Amniotic epithelial cell (primary cell): ENCODE data around the gene TTC24.

ENCODE experiments used
- DNase-seq: peaks from one replicate; pipeline ENCODE4 v3.0.0-alpha.2; 2010; ENCODE audit warnings: low read depth

TTC24 gene

GRCh38 chr1:156554971-156555370 is 24.6 kb upstream of the TTC24 start:
- no peak for DNase-seq

GRCh38 chr1:156555715-156556114 is 23.8 kb upstream of the TTC24 start:
- no peak for DNase-seq

GRCh38 chr1:156556354-156556753 is 23.2 kb upstream of the TTC24 start:
- no peak for DNase-seq

GRCh38 chr1:156559086-156559796 is 20.3 kb upstream of the TTC24 start:
- no peak for DNase-seq

- DNase-seq, result no peak
Measured at GRCh38 chr1:156559797-156560385, 19.6 kb upstream of the TTC24 start.

GRCh38 chr1:156560585-156561163 is 18.8 kb upstream of the TTC24 start:
- no peak for DNase-seq

- DNase-seq, result no peak
Measured at GRCh38 chr1:156565519-156565918, 14.0 kb upstream of the TTC24 start.

- no peak for DNase-seq
Measured at GRCh38 chr1:156566436-156566835, 13.1 kb upstream of the TTC24 start.

- DNase-seq, result peak; percentile 85
Measured at GRCh38 chr1:156571261-156571852, 8.2 kb upstream of the TTC24 start.

GRCh38 chr1:156571919-156572662 is 7.4 kb upstream of the TTC24 start, which contains the start of gene IQGAP3:
IQGAP3 (minus strand) TSS chr1:156572565; CDS start chr1:156572529, 36 bp downstream.
- peak; percentile 71 for DNase-seq

- DNase-seq, result no peak
Measured at GRCh38 chr1:156572663-156573018, 6.9 kb upstream of the TTC24 start.

GRCh38 chr1:156574039-156574633 is 5.4 kb upstream of the TTC24 start:
- no peak for DNase-seq

GRCh38 chr1:156577550-156577949 is 2.0 kb upstream of the TTC24 start:
- DNase-seq, result no peak

- DNase-seq, result no peak
Measured at GRCh38 chr1:156578055-156578454, 1.5 kb upstream of the TTC24 start.

- DNase-seq, result no peak
Measured at GRCh38 chr1:156581661-156582387, 2.3 kb downstream of the TTC24 start.

GRCh38 chr1:156582388-156583017 is 3.0 kb downstream of the TTC24 start:
- DNase-seq, result no peak

GRCh38 chr1:156583821-156584622 is 4.5 kb downstream of the TTC24 start:
- DNase-seq, result peak; percentile 79

- DNase-seq, result no peak
Measured at GRCh38 chr1:156584813-156585212, 5.3 kb downstream of the TTC24 start.

- no peak for DNase-seq
Measured at GRCh38 chr1:156586323-156586722, 6.8 kb downstream of the TTC24 start.

- DNase-seq, result no peak
Measured at GRCh38 chr1:156586892-156587477, 7.5 kb downstream of the TTC24 start.
